NCI-H526 treated with DMSO at 0.1 percent for 48 hours (cell line): ENCODE results near the gene CENPU.
"Not testable (repeated sequence)": the region's sequence is repeated elsewhere in the genome, so short reads cannot be mapped to it uniquely, and the experiment has no call there.

ENCODE experiments used
- DNase-seq: peaks from one replicate; lab custom pipeline; 2025; lab: John Stamatoyannopoulos, UW

The CENPU gene

DNA sequence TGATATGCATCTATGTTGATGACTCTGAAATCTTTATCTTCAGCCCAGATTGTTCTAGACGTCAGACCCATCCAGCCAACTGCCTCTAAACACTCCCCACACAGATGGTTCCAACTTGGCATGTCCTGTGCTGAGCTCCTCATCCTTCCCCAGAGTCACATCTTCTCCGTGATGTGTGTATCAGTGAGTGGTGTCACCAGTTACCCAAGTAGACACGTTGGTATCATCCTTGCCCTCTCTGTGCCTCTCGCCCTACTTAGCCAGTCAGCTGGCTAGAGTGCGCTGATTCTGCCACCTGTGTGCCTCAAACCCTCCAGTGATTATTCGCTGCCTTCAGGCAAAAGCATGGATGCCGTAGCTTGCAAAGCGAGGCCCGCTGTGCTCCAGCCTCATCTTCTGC lies 65.8 kb downstream of the CENPU start:
- DNase-seq, result no peak

DNA sequence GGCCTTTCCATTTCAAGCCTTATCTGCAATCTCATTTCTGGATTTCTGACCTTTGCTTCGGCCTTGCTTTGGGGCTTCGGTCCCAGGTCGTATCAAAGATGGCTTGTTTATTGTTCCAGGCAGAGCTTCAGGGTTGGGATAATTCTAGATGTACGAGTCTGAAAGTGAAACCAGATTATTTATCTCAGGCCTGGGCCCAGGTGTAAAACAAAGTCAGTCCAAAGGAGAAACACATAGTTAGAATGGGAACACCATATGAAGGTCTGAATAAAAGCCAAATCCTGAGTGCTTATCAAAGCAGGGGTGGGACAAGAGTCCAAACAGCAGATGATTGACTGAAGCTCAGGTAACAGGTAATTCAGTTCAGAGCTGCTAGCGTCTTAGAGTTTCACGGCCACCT lies 67.2 kb downstream of the CENPU start:
- no peak for DNase-seq

DNA sequence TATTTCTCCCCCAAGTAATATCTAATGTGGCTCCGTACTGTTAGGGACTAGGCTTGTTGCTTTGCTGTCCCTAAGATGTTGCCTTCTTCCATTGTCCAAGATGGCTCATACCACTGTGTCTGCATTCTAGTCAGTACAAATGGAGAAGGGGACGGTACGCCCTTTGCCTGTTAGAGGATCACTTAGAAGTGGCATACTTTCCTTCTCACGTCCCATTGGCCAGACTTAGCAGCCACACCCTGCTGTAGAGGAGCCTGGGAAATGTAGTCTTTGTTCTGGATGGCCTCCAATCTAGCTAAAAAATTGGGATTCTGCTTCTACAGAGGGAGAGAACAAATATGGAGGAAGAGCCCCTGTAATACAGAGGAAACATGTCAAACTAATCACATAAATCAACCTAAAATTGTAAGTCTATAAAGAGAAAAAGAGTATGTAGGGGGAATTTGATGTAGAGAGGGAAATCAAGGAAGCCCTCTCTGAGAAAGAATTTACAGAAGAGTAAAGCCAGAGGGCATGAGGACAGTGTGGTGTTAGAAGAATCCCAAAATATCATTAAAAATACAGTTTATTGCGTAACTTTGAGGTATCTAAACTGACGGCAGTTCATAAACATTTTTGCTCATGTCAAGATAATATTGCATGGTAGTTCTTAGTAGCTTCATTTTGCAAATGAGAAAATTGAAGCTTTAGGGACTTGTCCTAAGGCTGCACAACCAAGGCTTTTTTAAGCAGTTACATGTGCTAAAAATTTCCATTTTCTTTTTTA lies 69.3 kb downstream of the CENPU start:
- DNase-seq, result no peak

DNA sequence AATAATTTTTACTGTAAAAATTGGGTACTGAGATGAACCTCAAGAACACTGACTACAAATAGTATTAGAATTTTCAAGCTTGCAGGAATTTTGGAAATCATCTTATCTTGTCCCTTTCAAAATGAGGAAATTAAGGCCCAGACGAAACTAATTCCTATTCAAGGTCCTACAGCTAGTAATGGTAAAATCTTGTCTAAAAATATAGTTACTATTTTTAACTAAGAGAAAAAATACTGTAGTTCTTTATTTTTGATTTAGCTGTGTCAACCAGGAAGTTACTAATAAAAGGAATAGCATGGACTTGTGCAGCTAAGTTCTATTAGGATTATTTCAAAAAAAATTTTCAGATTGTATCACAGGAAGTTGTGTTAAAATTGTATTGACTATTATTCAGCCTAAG lies 71.7 kb downstream of the CENPU start:
- no peak for DNase-seq

DNA sequence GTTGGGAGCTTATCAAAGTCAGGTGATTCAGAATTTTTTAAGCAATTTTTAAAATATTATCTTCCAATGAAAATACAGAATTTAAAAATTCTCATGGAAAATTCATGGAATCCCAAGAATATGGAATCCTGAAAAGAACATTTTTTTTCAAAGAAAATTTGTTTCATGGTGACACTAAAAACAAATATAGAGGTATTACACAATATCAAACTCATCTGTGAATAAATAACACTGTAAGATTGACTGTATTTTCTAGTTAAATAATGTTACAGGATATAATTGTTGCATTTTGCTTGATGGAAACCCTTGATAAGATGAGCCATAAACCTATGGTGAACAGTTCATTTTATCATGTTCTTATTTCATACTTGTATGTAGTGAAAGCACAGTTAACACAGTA lies 72.9 kb downstream of the CENPU start:
- no peak for DNase-seq

DNA sequence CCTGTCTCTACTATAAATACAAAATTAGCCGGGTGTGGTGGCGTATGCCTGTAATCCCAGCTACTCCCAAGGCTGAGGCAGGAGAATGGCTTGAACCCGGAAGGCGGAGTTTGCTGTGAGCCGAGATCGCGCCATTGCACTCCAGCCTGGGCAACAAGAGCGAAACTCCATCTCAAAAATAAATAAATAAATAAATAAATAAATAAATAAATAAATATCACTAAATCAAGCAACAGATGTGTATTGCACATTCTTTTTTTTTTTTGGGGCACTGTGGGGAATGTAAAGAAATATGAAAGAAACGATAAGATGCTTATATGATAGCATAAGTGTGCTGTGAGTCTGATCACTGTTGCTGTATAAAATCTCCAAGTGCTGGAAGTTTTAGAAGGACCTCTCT lies 76.1 kb downstream of the CENPU start:
- not testable (repeated sequence) for DNase-seq

DNA sequence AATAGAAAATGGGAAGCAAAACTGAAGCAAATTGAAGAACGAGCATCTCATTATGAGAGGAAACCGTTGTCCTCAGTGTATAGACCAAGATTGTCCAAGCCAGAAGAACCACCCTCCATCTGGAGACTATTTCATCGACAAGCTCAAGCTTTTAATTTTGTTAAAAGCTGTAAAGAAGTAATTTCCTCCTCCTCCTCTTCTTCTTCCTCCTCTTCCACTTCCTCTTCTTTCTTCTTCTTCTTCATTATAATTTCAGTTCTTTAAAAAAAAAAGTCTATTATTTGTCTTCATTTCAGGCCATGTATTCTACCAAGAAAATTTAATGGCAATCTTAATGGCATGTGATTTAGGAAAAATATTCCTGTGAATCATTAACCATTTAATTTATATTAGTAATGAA lies 76.8 kb downstream of the CENPU start:
- no peak for DNase-seq

DNA sequence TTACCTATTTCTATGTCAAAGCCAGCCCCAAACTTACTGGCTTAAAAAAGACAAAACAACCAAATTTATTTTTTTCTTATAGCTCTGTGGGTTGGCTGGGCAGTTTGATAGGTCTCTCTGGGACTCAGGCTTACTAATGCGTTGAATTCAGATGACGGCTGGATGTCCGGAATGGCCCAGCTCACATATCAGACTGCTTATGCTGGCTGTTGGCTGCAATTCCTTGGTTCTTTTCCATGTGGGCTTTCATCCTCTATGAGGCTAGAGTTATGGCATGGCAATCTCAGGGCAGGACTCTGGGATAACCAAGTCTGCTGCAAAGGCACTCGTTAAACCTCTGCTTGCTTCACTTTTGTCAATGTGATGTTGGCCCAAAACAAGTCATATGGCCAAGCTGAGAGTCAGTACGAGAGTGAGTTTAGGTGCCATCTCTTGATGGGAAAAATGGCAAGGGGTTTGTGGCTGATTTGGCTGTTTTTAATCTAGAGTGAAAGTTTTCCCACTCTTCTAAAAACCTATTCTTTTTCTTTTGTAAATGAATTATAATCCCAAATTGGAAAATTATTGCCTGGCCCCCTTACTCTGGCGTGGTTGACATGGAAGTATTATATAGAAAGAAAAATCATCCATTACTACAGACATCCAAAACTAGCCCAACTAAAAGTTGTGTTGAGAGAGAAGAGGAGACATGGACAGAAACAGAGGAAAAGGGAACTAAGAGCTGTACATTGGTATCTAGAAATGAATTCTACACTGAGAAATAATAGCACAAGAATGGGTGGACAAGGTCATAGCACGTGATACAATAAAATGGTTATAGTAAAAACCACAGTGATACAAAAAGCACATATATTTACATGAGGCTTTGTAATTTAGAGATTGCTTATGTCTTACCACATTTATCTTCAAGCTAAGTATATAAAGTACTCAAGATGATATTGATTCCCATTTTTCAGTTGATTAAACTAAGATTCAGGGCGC lies 77.7 kb downstream of the CENPU start:
- DNase-seq, result no peak

DNA sequence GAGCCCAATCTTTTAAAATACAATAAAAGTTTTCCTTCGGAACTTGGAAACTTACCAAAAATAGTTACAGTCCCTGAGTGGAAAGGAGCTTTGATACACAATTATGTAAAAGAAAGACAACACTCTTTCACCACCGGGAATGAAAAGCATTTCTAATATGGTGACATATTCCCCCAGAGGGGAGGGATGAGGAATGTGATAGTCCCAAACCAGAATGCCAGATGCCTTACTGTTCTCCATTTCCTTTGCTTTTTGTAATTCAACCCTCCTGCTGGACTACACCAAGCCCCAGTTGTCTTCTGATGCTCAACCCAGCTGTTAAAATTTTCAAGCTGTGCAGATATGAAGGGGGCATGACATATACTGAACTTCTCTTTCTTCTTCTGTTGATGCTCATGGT lies 80.2 kb downstream of the CENPU start:
- DNase-seq, result no peak

DNA sequence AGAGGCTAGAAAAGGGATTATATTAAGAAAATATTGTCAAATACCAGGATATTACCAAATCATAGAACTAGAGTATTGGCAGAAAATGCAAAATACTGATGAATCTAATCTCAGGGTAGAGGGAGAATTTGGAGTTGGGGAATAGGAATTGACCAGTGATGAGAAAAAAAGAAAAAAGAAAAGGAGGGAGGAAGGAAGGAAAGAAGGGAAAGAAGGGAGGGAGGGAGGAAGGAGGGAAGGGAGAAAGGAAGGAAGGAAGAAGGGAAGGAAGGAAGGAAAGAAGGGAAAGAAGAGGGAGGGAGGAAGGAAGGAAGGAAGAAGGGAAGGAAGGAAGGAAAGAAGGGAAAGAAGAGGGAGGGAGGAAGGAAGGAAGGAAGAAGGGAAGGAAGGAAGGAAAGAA lies 81.2 kb downstream of the CENPU start:
- DNase-seq, result not testable (repeated sequence)

DNA sequence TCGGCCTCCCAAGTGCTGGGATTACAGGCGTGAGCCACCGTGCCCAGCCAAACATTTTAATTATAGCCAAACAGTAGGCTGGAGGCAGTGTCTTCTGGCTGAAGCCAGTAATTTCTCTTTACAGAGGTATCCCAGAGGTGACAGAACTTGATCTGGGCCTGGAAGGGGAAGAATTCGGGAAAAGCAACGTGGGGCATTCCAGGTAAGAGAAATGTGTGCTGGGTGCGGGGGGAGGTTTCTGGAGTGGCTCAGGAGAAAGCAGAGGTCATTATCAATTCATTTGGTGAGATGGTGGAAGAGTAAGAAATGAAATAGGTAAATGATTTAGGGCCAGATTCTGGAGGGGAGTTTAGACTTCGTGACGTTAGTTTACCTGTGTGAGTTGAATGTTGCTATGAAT lies 82.0 kb downstream of the CENPU start:
- no peak for DNase-seq

DNA sequence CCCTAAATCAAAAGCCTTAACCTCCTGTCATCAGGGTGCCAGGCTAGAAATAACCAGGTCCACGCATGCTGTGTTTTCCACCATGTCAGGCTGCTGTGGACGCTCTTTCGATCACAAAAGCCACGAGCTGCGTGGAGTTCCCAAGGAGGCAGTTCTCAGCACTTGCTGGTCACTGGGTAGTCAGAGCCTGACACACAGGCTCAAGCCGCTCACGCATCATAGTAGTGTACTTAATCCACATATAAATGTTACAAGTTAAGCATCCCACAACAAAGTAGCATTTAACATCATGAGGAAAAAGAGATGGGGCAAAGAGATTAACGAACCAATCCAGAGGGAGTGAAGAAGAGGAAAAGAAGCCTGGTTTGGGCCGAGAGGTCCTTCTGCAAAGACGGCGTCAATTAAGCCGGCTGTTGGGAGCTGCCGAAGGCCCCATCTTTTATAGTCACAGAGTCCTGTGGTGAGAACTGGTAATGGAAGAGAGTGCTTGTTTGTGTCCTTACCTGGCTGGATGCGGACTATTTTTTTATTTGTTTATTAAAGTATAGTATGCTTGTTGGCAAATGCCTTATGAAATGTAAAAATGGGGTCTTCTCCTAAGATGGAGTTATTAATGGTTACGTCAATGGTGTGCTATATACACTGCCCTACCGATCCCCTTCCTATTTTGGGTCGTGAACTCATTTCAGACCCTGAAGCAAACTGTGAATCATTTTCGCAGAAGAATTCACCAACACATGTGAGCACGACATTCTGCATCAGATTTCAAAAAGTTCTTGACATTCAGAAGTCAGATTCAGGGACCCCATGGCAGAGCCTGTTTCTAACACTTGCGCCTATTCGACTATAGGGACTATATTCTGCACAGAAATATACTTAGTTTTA lies 83.7 kb downstream of the CENPU start:
- no peak for DNase-seq

DNA sequence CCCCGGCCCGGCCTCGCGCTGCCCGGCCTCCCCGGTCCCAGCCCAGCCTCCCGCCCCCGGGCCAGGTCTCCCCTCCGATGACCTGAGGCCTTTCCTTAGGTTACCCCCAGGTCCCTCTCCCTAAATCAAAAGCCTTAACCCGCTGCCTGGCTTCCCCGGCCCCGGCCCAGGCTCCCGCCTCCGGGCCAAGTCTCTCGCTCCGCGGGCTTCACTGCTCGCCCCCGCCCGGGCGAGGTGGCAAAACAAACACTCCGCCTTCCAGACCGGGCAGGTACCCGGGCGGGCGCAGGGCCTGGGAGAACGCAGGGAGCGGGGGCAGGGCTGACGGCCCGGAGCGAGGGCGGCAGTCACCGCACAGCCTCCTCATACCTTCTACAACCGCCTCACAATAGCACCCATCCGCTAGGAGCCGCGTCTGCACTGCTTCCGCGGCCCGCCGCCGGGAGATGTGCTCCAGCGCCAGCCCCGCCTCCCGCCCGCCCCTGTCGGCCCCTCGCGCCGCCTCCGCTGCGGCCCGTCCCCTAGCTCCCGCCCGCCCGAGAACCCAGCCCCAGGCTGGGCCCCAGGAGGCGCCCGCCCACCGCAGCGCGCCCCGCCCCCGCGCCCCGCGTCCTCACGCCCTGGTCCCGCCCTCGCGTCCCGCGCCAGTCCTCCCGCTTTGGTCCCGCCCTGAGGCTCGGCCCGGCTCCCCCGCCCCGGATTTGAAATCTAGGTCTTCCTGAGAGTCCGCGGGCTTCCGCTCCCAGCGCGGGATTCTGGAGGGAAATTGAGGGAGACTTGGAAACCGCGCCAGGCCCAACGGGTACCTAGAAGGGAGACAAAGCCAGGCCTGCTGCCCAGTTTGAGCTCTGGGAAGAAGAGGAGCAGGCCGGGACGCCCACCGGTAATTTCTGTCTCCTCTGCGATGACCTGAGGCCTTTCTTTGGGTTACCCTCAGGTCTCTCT lies 84.6 kb downstream of the CENPU start, which contains the start of the genes CASP3 and PRIMPOL:
Gene CASP3 (minus strand): TSS at position 422 of the 945 bp plus-strand sequence. CDS start 10,994 bp downstream, outside the sequence.
Gene PRIMPOL (plus strand): TSS at position 713 of the 945 bp plus-strand sequence. CDS start 7,403 bp downstream, outside the sequence.
- DNase-seq, result peak; percentile 75

DNA sequence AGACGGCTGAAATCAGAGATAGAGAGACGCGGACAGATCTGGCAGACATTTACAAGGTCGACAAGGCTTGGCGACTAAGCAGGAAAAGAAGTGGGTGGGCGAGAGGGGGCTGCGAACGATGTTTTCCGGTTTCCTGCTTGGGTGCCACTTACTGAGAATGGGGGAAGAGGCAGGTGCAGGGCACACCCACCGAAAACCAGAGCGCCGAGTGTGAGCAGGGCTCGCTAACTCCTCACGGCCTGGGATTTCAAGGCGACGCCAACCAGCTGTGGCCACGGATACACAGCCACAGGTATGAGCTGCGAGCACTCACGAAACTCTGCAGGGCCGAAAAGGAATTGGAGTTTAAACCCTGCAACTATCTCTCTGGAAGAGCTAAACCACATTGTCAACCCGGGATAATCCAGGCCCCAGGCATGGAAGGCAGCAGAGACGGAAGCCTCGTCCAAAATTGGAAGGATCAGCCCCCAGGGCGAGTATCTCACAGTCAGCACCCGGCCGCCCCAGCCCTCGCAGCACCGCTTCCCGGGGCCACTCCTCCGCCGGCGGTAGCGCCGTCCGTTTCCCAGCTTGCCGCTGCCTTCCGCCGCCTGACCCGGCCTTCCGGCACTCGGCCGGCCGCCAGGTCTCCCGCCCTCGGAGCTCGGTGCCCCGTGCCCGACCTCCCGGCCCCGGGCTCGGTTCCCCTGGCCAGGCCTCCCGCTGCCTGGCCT lies 85.4 kb downstream of the CENPU start:
- DNase-seq, result peak; percentile 16

DNA sequence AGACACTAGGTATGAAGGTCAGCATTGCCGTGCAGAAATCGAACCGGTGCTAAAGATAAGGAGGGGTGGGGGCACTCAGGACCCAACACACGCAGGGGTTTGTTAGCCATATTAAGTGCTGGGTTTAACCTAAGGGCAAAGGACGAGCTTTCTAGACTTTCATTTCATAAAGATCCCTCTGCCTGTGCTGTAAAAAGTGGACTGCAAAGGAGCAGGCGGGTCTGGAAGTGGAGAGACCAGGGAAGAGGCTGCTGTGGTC lies 85.9 kb downstream of the CENPU start:
- DNase-seq, result no peak

DNA sequence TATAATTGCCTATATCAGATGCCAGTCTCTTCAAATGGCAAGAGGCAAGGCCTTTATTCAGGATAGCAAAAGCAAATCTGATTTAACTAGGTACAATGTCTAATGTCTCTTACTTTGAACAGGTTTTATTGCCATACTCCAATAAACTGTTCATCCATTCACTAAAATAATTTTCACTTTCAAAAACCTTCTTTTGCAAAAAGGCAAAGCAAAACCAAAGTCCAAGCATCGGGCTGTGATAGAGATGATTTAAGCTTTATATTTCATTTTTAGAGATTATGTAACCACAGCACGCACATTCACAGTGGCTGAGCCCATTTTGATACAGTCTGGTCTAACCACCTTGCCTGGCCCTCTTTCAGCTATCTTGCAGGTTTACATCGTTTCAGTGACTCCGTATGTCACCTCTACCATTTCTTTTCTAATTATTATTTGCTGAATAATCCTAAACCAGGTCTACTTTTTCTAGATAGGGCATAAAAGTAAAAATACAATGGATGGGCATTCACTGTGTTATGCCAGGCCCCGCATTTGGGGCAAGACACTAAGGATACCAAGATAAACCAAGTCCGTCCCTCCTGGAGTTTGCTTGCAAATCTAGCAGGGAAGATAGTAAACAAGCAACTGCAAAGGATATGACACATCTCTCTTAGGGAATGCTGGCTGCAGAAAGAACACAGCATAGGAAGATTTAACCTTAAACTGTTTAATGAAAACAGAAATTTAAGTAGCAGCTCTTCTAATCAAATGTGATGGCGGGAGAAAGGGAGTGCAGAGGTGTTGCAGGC lies 86.4 kb downstream of the CENPU start:
- DNase-seq, result peak; percentile 3

DNA sequence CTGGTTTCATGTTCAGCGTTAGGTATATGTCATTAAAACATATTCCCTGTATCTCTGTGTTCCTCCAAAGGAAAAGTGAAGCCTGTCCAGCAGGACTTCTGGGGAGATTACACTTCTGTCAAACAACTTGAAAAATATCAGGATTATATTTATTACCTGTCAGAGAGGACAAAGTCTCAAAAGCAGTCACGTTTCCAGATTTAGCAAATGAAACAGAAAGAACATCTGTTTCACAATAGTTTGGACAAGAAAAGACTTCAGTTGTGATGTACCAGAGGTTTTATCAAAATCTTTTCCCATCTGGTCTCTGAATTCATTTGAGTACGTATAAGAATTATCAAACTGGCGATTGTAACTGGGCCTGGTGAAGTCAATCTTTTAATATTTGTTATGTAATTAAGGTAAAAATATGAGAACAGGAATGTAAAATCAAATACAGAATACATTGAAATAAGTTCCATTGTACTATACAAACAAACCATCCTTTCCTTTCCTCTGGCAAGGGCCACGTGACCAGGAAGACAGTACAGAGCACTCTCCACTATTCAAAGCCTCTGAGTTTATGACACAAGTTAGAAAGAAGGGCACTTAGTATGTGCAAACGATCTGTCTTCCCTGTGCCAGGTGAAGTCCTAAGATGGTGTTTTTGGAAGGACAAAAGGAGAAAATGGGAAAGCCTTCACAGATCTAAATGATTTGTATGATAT lies 87.8 kb downstream of the CENPU start:
- peak; percentile 8 for DNase-seq

DNA sequence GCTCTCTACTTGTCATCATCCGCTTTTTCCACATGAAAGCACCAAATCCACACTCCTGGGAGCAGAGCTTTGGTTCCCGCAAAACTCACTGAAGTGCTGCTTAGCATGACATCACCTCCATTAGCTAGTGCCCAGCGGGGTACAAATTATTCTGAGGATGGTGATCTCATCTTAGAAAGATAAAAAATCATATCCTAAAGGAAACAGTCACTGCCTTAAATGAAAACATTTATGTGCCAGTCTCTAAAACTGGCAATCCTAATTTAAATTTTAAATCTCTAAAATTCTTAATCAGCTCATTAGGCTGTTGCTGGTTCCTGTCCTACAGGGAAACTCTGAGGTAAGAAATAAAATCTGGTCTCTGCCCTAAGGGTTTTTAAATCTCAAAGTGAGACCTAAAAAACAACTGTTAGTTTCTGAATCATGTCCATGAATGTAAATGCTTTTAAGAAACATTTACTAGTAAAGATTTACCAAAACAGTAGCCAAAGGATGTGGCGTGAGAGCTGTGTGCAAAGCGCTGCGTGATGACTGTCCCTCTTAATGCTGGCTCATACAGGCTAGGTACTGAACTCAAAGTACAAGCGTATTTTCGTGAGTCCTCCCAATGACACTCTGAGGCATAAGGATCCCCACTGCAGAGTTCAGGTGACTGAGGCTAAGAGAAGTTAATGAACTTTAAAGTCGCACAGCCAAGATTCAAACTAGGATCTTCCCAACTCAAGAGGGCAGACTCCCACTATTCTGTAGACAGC lies 89.2 kb downstream of the CENPU start:
- no peak for DNase-seq
